WTC11 (cell line): ENCODE measurements around the gene FGD3.

ENCODE experiments used
- CTCF ChIP-seq: fragments of 200-600 bp; IDR thresholded peaks from 2 replicates; pipeline ENCODE4 v1.8.0; 2022; ENCODE audit warnings: antibody characterized with exemption
- GABPB1 ChIP-seq: sonication (generic); formaldehyde crosslinking; IDR thresholded peaks from 2 replicates; pipeline ENCODE4 v1.8.1; 2023; ENCODE audit warnings: mild to moderate bottlenecking, missing genetic modification reagents
- PRDM15 ChIP-seq: sonication (generic); formaldehyde crosslinking; IDR thresholded peaks from 2 replicates; pipeline ENCODE4 v1.8.0; 2022; ENCODE audit warnings: missing genetic modification reagents
- SP1 ChIP-seq: sonication (generic); formaldehyde crosslinking; conservative IDR thresholded peaks from 2 replicates; pipeline ENCODE4 v1.8.1; 2022; ENCODE audit warnings: missing genetic modification reagents
- TF ChIP-seq, protein P1 (sequence below): sonication (generic); formaldehyde crosslinking; IDR thresholded peaks from 2 replicates; pipeline ENCODE4 v1.8.1; 2023; ENCODE audit warnings: mild to moderate bottlenecking, missing genetic modification reagents, moderate library complexity
- TF ChIP-seq, protein P2 (sequence below): sonication (generic); formaldehyde crosslinking; conservative IDR thresholded peaks from 2 replicates; pipeline ENCODE4 v1.8.1; 2022; ENCODE audit warnings: mild to moderate bottlenecking, missing genetic modification reagents

- TF ChIP-seq SP1 (CRISPR knock-in tag) (no peak), CTCF (no peak), GABPB1 (CRISPR knock-in tag) (no peak), PRDM15 (CRISPR knock-in tag) (no peak)
- TF ChIP-seq, protein P1, sequence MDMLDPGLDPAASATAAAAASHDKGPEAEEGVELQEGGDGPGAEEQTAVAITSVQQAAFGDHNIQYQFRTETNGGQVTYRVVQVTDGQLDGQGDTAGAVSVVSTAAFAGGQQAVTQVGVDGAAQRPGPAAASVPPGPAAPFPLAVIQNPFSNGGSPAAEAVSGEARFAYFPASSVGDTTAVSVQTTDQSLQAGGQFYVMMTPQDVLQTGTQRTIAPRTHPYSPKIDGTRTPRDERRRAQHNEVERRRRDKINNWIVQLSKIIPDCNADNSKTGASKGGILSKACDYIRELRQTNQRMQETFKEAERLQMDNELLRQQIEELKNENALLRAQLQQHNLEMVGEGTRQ = no peak
- TF ChIP-seq, protein P2, sequence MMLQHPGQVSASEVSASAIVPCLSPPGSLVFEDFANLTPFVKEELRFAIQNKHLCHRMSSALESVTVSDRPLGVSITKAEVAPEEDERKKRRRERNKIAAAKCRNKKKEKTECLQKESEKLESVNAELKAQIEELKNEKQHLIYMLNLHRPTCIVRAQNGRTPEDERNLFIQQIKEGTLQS (CRISPR knock-in tag) = no peak
These were observed 129.4 kb downstream of the FGD3 start for GRCh38 chr9:93076792-93077128.
